Brain microvascular endothelial cell (primary cell): Measurements from ENCODE around the gene GCKR.

Source experiments
- DNase-seq: peaks from one replicate; pipeline ENCODE4 v3.0.0-alpha.2; 2020
- H3K27ac ChIP-seq: fragments of 250-450 bp; sonication (Bioruptor Pico); 2 replicates; pipeline ENCODE4 v1.5.1; 2020; ENCODE audit warnings: mild to moderate bottlenecking, moderate library complexity
- H3K27me3 ChIP-seq: fragments of 250-450 bp; sonication (Bioruptor Pico); replicated peaks from 2 replicates; pipeline ENCODE4 v1.5.1; 2020; ENCODE audit warnings: mild to moderate bottlenecking
- H3K36me3 ChIP-seq: fragments of 250-450 bp; sonication (Bioruptor Pico); replicated peaks from 2 replicates; pipeline ENCODE4 v1.5.1; 2020; ENCODE audit warnings: mild to moderate bottlenecking
- H3K4me3 ChIP-seq: 2 replicates; pipeline ENCODE4 v1.5.1; 2011; ENCODE audit warnings: low read depth, mild to moderate bottlenecking, control low read depth, low read length, moderate library complexity
- CTCF ChIP-seq: IDR thresholded peaks from 2 replicates; pipeline ENCODE4 v1.5.1; 2011; ENCODE audit warnings: low read depth, mild to moderate bottlenecking, moderate library complexity, low read length, control low read depth, inconsistent platforms; ENCODE audit errors: missing control alignments
- in situ Hi-C: cut with HindIII; loops from 2 replicates; pipeline ENCODE4 v1.10.0; 2017; ENCODE audit warnings: low sequenced_read_pairs, low pct_ligation_motif_present

Gene GCKR

GRCh38 chr2:27518113-27518781 lies 21.6 kb downstream of the GCKR start:
- TF ChIP-seq CTCF, result no peak
- in situ Hi-C loops, result no loop called here
- no peaks in the 10 kb centered on the region for H3K27me3 ChIP-seq
- H3K27ac ChIP-seq, result no peak overlapping the region
- DNase-seq, result no peak
- H3K4me3 ChIP-seq, result no peak overlapping the region
- no peaks in the 10 kb centered on the region for H3K36me3 ChIP-seq

- no peak overlapping the region for H3K27ac ChIP-seq
- no peak for TF ChIP-seq CTCF
- in situ Hi-C loops, result no loop called here
These were observed 22.1 kb downstream of the GCKR start for GRCh38 chr2:27518782-27519113.

GRCh38 chr2:27520316-27520715 lies 23.7 kb downstream of the GCKR start:
- no peaks in the 10 kb centered on the region for H3K27me3 ChIP-seq
- TF ChIP-seq CTCF, result no peak
- in situ Hi-C loops, result no loop called here
- H3K36me3 ChIP-seq, result no peaks in the 10 kb centered on the region
- no peak overlapping the region for H3K4me3 ChIP-seq
- H3K27ac ChIP-seq, result no peak overlapping the region
- DNase-seq, result no peak

More at GRCh38 chr2:27518782-27519113, 22.1 kb downstream of the GCKR start:
- DNase-seq, result no peak
- H3K36me3 ChIP-seq, result no peaks in the 10 kb centered on the region
- no peak overlapping the region for H3K4me3 ChIP-seq
- no peaks in the 10 kb centered on the region for H3K27me3 ChIP-seq

- no peak overlapping the region for H3K4me3 ChIP-seq
- in situ Hi-C loops, result no loop called here
- DNase-seq, result no peak
- TF ChIP-seq CTCF, result no peak
- no peaks in the 10 kb centered on the region for H3K36me3 ChIP-seq
- H3K27me3 ChIP-seq, result no peaks in the 10 kb centered on the region
- no peak overlapping the region for H3K27ac ChIP-seq
These were observed 25.8 kb downstream of the GCKR start for GRCh38 chr2:27522400-27522945.

- Histone ChIP-seq H3K4me3 (no peak overlapping the region), H3K27me3 (no peaks in the 10 kb centered on the region), H3K27ac (no peak overlapping the region), H3K36me3 (no peaks in the 10 kb centered on the region)
- TF ChIP-seq CTCF, result no peak
- peak; percentile 17 for DNase-seq
- in situ Hi-C loops, result no loop called here
These were observed 30.5 kb downstream of the GCKR start for GRCh38 chr2:27527182-27527581.

- DNase-seq, result no peak
- no peaks in the 10 kb centered on the region for H3K36me3 ChIP-seq
- H3K27ac ChIP-seq, result no peak overlapping the region
- no peak overlapping the region for H3K4me3 ChIP-seq
- no peak for TF ChIP-seq CTCF
- in situ Hi-C loops, result no loop called here
- no peaks in the 10 kb centered on the region for H3K27me3 ChIP-seq
These were observed 35.3 kb downstream of the GCKR start for GRCh38 chr2:27531983-27532382.
